ENCODE measurements around the gene MIS18A.
A peak's percentile ranks its signal among the peaks of the same experiment; 100 is the strongest.
"Not testable (repeated sequence)": the region's sequence is repeated elsewhere in the genome, so short reads cannot be mapped to it uniquely, and the experiment has no call there.

Gene MIS18A

GRCh38 chr21:32303385-32303784 is 24.5 kb upstream of the MIS18A start:
- no peak for DNase-seq

- DNase-seq, result no peak
These were observed 23.7 kb upstream of the MIS18A start for GRCh38 chr21:32302560-32302959.

- no peak for DNase-seq
These were observed 22.7 kb upstream of the MIS18A start for GRCh38 chr21:32301596-32301995.

GRCh38 chr21:32300117-32300681 is 21.4 kb upstream of the MIS18A start:
- no peak for DNase-seq

GRCh38 chr21:32299695-32300094 is 20.8 kb upstream of the MIS18A start:
- DNase-seq, result no peak

GRCh38 chr21:32298658-32299081 is 19.8 kb upstream of the MIS18A start, which contains the start of gene MRAP:
MRAP (plus strand) TSS chr21:32298855; CDS start chr21:32298972, 117 bp downstream.
- no peak for DNase-seq

GRCh38 chr21:32298148-32298559 is 19.3 kb upstream of the MIS18A start:
- DNase-seq, result no peak

GRCh38 chr21:32297449-32297848 is 18.6 kb upstream of the MIS18A start:
- DNase-seq, result no peak

GRCh38 chr21:32285476-32285875 is 6.6 kb upstream of the MIS18A start:
- DNase-seq, result no peak

- DNase-seq, result no peak
These were observed 4.1 kb upstream of the MIS18A start for GRCh38 chr21:32282992-32283391.

GRCh38 chr21:32281531-32281930 is 2.7 kb upstream of the MIS18A start:
- no peak for DNase-seq

- DNase-seq, result no peak
These were observed 480 bp upstream of the MIS18A start for GRCh38 chr21:32279377-32279680.

- DNase-seq, result peak; percentile 31
These were observed 746 bp downstream of the MIS18A start for GRCh38 chr21:32278103-32278502.

- DNase-seq, result no peak
These were observed 2.2 kb downstream of the MIS18A start for GRCh38 chr21:32276671-32277070.

GRCh38 chr21:32270748-32271147 is 8.1 kb downstream of the MIS18A start:
- no peak for DNase-seq

GRCh38 chr21:32265321-32265720 is 13.5 kb downstream of the MIS18A start:
- not testable (repeated sequence) for DNase-seq

- no peak for DNase-seq
These were observed 16.9 kb downstream of the MIS18A start for GRCh38 chr21:32261929-32262328.

- DNase-seq, result no peak
These were observed 18.7 kb downstream of the MIS18A start for GRCh38 chr21:32260130-32260529.

GRCh38 chr21:32258786-32259048 is 20.1 kb downstream of the MIS18A start:
- DNase-seq, result not testable (repeated sequence)

GRCh38 chr21:32257962-32258785 is 20.7 kb downstream of the MIS18A start:
- DNase-seq, result peak; percentile 76

GRCh38 chr21:32256873-32257620 is 21.8 kb downstream of the MIS18A start:
- peak; percentile 32 for DNase-seq

- no peak for DNase-seq
These were observed 22.6 kb downstream of the MIS18A start for GRCh38 chr21:32256251-32256650.

GRCh38 chr21:32253215-32253641 is 25.6 kb downstream of the MIS18A start:
- DNase-seq, result no peak

GRCh38 chr21:32252136-32252535 is 26.7 kb downstream of the MIS18A start:
- no peak for DNase-seq

Measured in RPMI8226 (cell line).